Keratinocyte (primary cell): ENCODE results near the gene CHCHD1.

Source experiments
- CTCF ChIP-seq, 3 experiments: IDR thresholded peaks in 1 of 3; conservative IDR thresholded peaks in 1 of 3; optimal IDR thresholded peaks in 1 of 3; 2 replicates in 2 of 3; 3 replicates in 1 of 3; pipeline versions ENCODE3 to v1.5.1; 2011; ENCODE audit warnings: low read length in 3 of 3, mild to moderate bottlenecking in 3 of 3, moderate library complexity in 2 of 3, control low read depth in 1 of 3, inconsistent platforms in 1 of 3; ENCODE audit not compliant: insufficient read depth in 2 of 3; ENCODE audit errors: extremely low read depth in 1 of 3
- EZH2 ChIP-seq: IDR thresholded peaks from one replicate; pipeline ENCODE4 v1.6.1; 2012; ENCODE audit warnings: inconsistent platforms, mild to moderate bottlenecking, low read length, moderate library complexity

GRCh38 chr10:73814276-73814895, 32.5 kb downstream of the CHCHD1 start:
- no peak for TF ChIP-seq CTCF (optimal IDR thresholded peaks at IDR 0.05 in 1 of 3, IDR thresholded peaks at IDR 0.05 in 1 of 3, conservative IDR thresholded peaks at IDR 0.05 in 1 of 3; ENCODE audit: extremely low read depth in 1 of 3, insufficient read depth in 2 of 3, low read length in 3 of 3)
- no peak for TF ChIP-seq EZH2
